Stimulated activated CD4-positive, alpha-beta T cell treated with anti-CD3 and anti-CD28 coated beads, Interleukin-4, amount 100 ng/mL, for 24 hours (primary cell): ENCODE data around the gene VAV2.

Source experiments
- DNase-seq: peaks from one replicate; pipeline ENCODE4 v3.0.0-alpha.2; 2020

VAV2 gene

GRCh38 chr9:133848471-133849109 lies 143.5 kb downstream of the VAV2 start:
- DNase-seq, result no peak

- DNase-seq, result no peak
Measured at GRCh38 chr9:133846483-133847090, 145.5 kb downstream of the VAV2 start.

GRCh38 chr9:133845440-133845839 lies 146.7 kb downstream of the VAV2 start:
- DNase-seq, result no peak

GRCh38 chr9:133844881-133845410 lies 147.2 kb downstream of the VAV2 start:
- DNase-seq, result no peak

- no peak for DNase-seq
Measured at GRCh38 chr9:133844398-133844784, 147.7 kb downstream of the VAV2 start.

GRCh38 chr9:133843751-133844397 lies 148.2 kb downstream of the VAV2 start:
- DNase-seq, result no peak

- no peak for DNase-seq
Measured at GRCh38 chr9:133843250-133843649, 148.9 kb downstream of the VAV2 start.

- DNase-seq, result no peak
Measured at GRCh38 chr9:133842721-133843227, 149.3 kb downstream of the VAV2 start.

GRCh38 chr9:133842174-133842573 lies 149.9 kb downstream of the VAV2 start:
- no peak for DNase-seq

- no peak for DNase-seq
Measured at GRCh38 chr9:133841167-133841812, 150.8 kb downstream of the VAV2 start.

GRCh38 chr9:133839822-133840329 lies 152.2 kb downstream of the VAV2 start:
- DNase-seq, result no peak

- DNase-seq, result no peak
Measured at GRCh38 chr9:133838859-133839507, 153.1 kb downstream of the VAV2 start.

- no peak for DNase-seq
Measured at GRCh38 chr9:133837627-133838597, 154.2 kb downstream of the VAV2 start.

- no peak for DNase-seq
Measured at GRCh38 chr9:133836818-133837217, 155.3 kb downstream of the VAV2 start.

GRCh38 chr9:133836001-133836758 lies 155.9 kb downstream of the VAV2 start:
- no peak for DNase-seq

- DNase-seq, result no peak
Measured at GRCh38 chr9:133835262-133835901, 156.7 kb downstream of the VAV2 start.

GRCh38 chr9:133834080-133834976 lies 157.8 kb downstream of the VAV2 start:
- DNase-seq, result no peak

- DNase-seq, result no peak
Measured at GRCh38 chr9:133833388-133834025, 158.6 kb downstream of the VAV2 start.
